HEK293T (cell line): ENCODE data around the gene MYO18A.

Source experiments
- CTCF ChIA-PET: fragments of 350-600 bp; formaldehyde crosslinking; extraction: SDS; loops from one replicate; lab custom pipeline; 2021; ENCODE audit warnings: antibody characterized with exemption, inconsistent platforms; lab: Yijun Ruan, JAX
- POLR2A ChIA-PET: fragments of 350-600 bp; formaldehyde crosslinking; extraction: SDS; loops from one replicate; lab custom pipeline; 2020; ENCODE audit warnings: antibody characterized with exemption, inconsistent platforms; lab: Yijun Ruan, JAX
- DNase-seq: peaks from one replicate; pipeline ENCODE4 v3.0.0; 2012; ENCODE audit warnings: mixed read lengths; ENCODE audit errors: extremely low spot score
- ARNT ChIP-seq: fragments of 450-650 bp; IDR thresholded peaks from 2 replicates; pipeline ENCODE4 v1.6.1; 2017; ENCODE audit warnings: mild to moderate bottlenecking
- BHLHE40 ChIP-seq: fragments of 450-650 bp; IDR thresholded peaks from 2 replicates; pipeline ENCODE4 v1.6.1; 2016; ENCODE audit warnings: mild to moderate bottlenecking, moderate library complexity, borderline replicate concordance
- CTBP1 ChIP-seq: fragments of 450-650 bp; IDR thresholded peaks from 2 replicates; pipeline ENCODE4 v1.6.1; 2016; ENCODE audit warnings: borderline replicate concordance
- ELF4 ChIP-seq: fragments of 450-650 bp; IDR thresholded peaks from 2 replicates; pipeline ENCODE4 v1.6.1; 2017; ENCODE audit warnings: antibody characterized with exemption
- FOXA1 ChIP-seq: fragments of 450-650 bp; IDR thresholded peaks from 2 replicates; pipeline ENCODE4 v1.6.1; 2016; ENCODE audit warnings: mild to moderate bottlenecking
- FOXK2 ChIP-seq: fragments of 450-650 bp; IDR thresholded peaks from 2 replicates; pipeline ENCODE4 v1.6.1; 2016; ENCODE audit warnings: mild to moderate bottlenecking
- FOXM1 ChIP-seq: fragments of 450-650 bp; IDR thresholded peaks from 2 replicates; pipeline ENCODE4 v1.6.1; 2017; ENCODE audit warnings: mild to moderate bottlenecking, borderline replicate concordance
- HDGF ChIP-seq: fragments of 450-650 bp; IDR thresholded peaks from 2 replicates; pipeline ENCODE4 v1.6.1; 2017; ENCODE audit warnings: antibody characterized with exemption, borderline replicate concordance
- L3MBTL2 ChIP-seq: fragments of 450-650 bp; conservative IDR thresholded peaks from 2 replicates; pipeline ENCODE4 v1.6.1; 2016; ENCODE audit warnings: mild to moderate bottlenecking
- LEF1 ChIP-seq: fragments of 450-650 bp; IDR thresholded peaks from 2 replicates; pipeline ENCODE4 v1.6.1; 2017; ENCODE audit warnings: mild to moderate bottlenecking, borderline replicate concordance
- NFRKB ChIP-seq: fragments of 450-650 bp; IDR thresholded peaks from 2 replicates; pipeline ENCODE4 v1.6.1; 2016; ENCODE audit warnings: mild to moderate bottlenecking, moderate library complexity
- SP1 ChIP-seq: fragments of 450-650 bp; IDR thresholded peaks from 2 replicates; pipeline ENCODE4 v1.6.1; 2017
- SUZ12 ChIP-seq: fragments of 450-650 bp; IDR thresholded peaks from 2 replicates; pipeline ENCODE4 v1.6.1; 2016; ENCODE audit warnings: mild to moderate bottlenecking
- TARDBP ChIP-seq: fragments of 450-650 bp; IDR thresholded peaks from 2 replicates; pipeline ENCODE4 v1.6.1; 2016
- ZNF384 ChIP-seq: fragments of 450-650 bp; IDR thresholded peaks from 2 replicates; pipeline ENCODE4 v1.6.1; 2016
- TF ChIP-seq, protein P1 (sequence below): fragments of 450-650 bp; IDR thresholded peaks from 2 replicates; pipeline ENCODE4 v1.6.1; 2016

Gene MYO18A

DNA sequence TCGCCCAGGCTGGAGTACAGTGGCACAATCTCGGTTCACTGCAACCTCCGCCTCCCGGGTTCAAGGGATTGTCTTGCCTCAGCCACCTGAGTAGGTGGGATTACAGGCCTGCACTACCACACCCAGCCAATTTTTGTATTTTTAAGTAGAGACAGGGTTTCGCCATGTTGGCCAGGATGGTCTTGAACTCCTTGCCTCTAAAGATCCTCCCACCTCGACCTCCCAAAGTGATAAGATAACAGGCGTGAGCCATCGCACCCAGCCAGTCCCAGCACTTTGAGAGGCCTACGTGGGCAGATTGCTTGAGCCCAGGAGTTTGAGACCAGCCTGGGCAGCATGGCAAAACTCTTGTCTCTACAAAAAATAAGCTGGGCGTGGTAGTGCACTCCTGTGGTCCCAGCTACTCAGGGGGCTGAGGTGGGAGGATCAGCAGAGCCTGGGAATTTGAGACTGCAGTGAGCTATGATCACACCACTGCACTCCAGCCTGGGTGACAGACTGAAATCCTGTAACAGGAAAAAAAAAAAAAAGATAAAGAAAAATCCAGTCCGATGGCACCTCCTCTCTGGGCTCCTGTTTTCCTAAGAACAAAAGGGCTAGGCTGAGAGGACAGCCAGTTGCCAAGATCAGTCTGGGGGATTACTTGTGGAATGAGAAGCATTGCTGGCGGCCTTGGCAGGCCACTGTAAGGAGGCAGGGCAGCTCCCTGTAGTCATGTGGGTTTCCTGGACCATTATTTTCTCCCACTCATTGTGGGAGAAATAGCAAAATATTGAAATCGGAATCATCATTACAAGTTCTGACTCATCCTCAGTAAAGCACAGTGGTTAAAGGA, 140.2 kb downstream of the MYO18A start:
- no peak for DNase-seq
- CTCF ChIA-PET, result no interaction called here
- TF ChIP-seq ARNT (no peak), FOXA1 (no peak), ELF4 (no peak), CTBP1 (no peak), LEF1 (no peak), HDGF (no peak), SP1 (no peak), L3MBTL2 (no peak), ZNF384 (no peak), TARDBP (no peak), BHLHE40 (no peak), FOXK2 (no peak)
- TF ChIP-seq, protein P1, sequence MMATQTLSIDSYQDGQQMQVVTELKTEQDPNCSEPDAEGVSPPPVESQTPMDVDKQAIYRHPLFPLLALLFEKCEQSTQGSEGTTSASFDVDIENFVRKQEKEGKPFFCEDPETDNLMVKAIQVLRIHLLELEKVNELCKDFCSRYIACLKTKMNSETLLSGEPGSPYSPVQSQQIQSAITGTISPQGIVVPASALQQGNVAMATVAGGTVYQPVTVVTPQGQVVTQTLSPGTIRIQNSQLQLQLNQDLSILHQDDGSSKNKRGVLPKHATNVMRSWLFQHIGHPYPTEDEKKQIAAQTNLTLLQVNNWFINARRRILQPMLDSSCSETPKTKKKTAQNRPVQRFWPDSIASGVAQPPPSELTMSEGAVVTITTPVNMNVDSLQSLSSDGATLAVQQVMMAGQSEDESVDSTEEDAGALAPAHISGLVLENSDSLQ, result no peak
- POLR2A ChIA-PET, result interaction anchor here (1.4 kb wide), 1 partner anchor 8 kb away, joined by 7 read pairs; no protein-coding TSS in a partner anchor

DNA sequence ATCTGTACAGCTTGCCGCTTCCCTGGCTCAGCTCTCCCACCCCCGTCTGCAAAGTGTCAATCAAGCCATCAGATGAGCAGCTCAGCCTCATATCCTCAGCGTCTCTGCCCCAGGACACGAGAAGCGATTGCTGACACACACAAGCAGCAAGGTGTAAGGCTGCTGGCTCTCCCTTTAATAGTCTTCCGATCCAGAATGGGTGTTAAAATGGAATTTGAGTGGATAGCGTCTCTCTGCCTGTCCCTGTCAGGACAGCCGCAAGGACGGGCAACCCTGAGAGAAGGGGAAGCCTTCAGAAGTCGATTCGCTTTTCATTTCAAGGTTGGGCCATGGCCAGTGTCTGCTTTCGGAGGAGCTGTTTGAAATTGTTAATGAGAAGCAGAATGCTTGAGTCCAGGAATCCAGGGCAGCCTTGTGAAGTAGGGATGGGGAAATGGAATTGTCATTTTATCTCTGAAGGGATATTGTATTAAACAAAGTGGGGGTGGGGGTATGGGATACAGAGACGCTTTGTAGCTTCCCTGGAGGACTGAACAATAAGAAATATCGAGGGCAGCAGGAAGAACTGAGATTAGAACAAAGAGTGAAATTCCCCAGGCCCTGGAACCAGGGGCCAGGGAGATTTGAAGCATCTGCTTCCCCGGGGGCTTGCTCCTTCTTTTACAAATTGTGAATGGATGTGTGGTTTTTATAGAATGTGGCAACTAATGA, 142.0 kb downstream of the MYO18A start:
- TF ChIP-seq BHLHE40, result no peak
- TF ChIP-seq, protein P1, result peak; percentile 16; the same call in 1 of the 2 replicates
- DNase-seq, result no peak
- CTCF ChIA-PET, result interaction anchor here (0.6 to 1.5 kb wide), 6 partner anchors 21 to 1058 kb away, joined by 3 to 8 read pairs (median 4); no protein-coding TSS in a partner anchor
- POLR2A ChIA-PET, result interaction anchor here (1.4 kb wide), 1 partner anchor 10 kb away, joined by 7 read pairs; no protein-coding TSS in a partner anchor

DNA sequence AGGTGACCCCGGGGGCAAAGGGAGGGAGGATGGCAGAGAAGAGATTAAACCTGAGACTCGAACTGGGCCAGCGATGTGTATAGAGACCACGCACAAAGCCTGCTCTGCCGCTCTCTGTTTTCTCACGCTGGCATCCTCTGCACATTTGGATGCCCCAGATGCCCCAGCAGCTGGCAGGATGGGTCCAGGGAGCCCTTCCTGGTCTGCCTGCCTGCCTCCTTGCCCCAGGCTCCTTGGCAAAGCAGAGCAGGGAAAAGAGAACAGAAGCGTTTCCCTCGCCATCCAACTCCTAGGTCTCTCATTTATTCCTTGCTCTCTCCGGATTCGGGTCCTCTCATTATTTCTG, 142.5 kb downstream of the MYO18A start:
- TF ChIP-seq, protein P1, result no peak
- TF ChIP-seq NFRKB (no peak), CTBP1 (no peak), BHLHE40 (no peak), TARDBP (no peak), ZNF384 (no peak), SUZ12 (no peak), FOXA1 (no peak)
- CTCF ChIA-PET, result interaction anchor here (0.6 to 1.5 kb wide), 3 partner anchors 58 to 86 kb away, joined by 5 to 8 read pairs (median 6); no protein-coding TSS in a partner anchor
- POLR2A ChIA-PET, result no interaction called here
- DNase-seq, result no peak

DNA sequence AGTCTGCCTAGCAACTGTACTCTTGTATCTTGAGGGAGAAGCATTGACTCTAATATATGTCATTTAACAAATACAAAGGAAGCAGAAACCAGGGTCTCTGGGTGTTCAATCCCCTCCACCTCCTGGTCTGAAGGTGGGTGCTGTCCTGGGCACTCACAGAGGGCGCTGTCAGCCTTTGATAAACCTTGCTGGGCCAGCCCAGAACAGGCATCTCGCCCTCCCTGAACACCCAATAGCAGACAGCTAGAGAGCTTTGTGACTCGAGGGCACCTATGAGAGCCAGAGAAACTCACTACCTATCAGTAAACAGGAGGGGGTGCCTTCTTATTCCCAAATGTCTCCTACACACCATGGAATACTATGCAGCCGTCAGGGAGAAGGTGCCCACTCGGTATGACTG, 143.6 kb downstream of the MYO18A start:
- TF ChIP-seq ARNT, result no peak
- no peak for TF ChIP-seq FOXM1
- TF ChIP-seq CTBP1, result no peak
- TF ChIP-seq, protein P1, result no peak
- no peak for TF ChIP-seq ELF4
- no peak for TF ChIP-seq NFRKB
- no peak for TF ChIP-seq TARDBP
- TF ChIP-seq HDGF, result no peak
- no peak for TF ChIP-seq ZNF384
- TF ChIP-seq SUZ12, result no peak
- no peak for TF ChIP-seq FOXK2
- no peak for TF ChIP-seq SP1
- TF ChIP-seq LEF1, result no peak
- no peak for TF ChIP-seq BHLHE40
- no peak for TF ChIP-seq FOXA1
- TF ChIP-seq L3MBTL2, result no peak
- ChIA-PET POLR2A (no interaction called here), CTCF (no interaction called here)
- no peak for DNase-seq

DNA sequence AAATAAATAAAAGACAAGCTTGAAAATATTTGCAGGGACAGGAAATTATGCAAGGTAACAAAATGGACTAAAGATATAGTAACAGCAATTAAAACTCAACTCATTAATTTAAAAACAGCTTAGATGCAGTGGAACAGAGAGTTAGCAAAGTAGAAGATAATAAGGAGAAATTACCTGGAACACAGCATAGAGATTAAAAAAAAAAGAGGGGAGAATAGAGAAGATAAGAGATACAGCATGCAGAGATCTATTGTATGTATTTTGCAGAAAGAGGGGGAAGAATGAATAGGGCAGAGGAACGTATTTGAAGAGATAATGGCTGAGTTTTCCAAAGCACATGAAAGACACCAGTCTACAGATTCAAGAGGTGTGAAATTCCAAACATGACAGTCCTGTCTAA, 145.7 kb downstream of the MYO18A start:
- CTCF ChIA-PET, result interaction anchor here (1.0 kb wide), 1 partner anchor 24 kb away, joined by 3 read pairs; no protein-coding TSS in a partner anchor
- DNase-seq, result no peak
- TF ChIP-seq, protein P1, result no peak
- TF ChIP-seq ARNT, result no peak
- TF ChIP-seq LEF1, result no peak
- TF ChIP-seq FOXA1, result no peak
- no peak for TF ChIP-seq SUZ12
- TF ChIP-seq FOXK2, result no peak
- TF ChIP-seq CTBP1, result no peak
- no peak for TF ChIP-seq ZNF384
- no peak for TF ChIP-seq BHLHE40
- TF ChIP-seq NFRKB, result no peak
- no peak for TF ChIP-seq L3MBTL2
- no peak for TF ChIP-seq SP1
- TF ChIP-seq FOXM1, result no peak
- no peak for TF ChIP-seq ELF4
- no peak for TF ChIP-seq TARDBP
- TF ChIP-seq HDGF, result no peak
- POLR2A ChIA-PET, result interaction anchor here (1.2 kb wide), 1 partner anchor 17 kb away, joined by 3 read pairs; no protein-coding TSS in a partner anchor
